ENCODE data around the gene DCAF5. TPM values are rescaled to one million over a fixed set of nuclear protein-coding genes. Genes with fewer than 3 reads are reported as not detected.
"Not testable (repeated sequence)": the region's sequence is repeated elsewhere in the genome, so short reads cannot be mapped to it uniquely, and the experiment has no call there.

DCAF5 gene
- total RNA-seq, 4 donors from 2014 or later, result 25.1 to 70.3 (median 42.7) TPM

- Histone ChIP-seq H3K9me3 (no peaks in the 10 kb centered on the region), H3K27me3 (no peaks in the 10 kb centered on the region), H3K4me1 (no peaks in the 10 kb centered on the region), H3K27ac (no peak overlapping the region), H3K4me3 (no peak overlapping the region), H3K36me3 (no peaks in the 10 kb centered on the region)
- WGBS, 2 donors (ENCODE audit: low coverage in 1 of 2), result 60 to 89% methylated on average over 1 to 2 of the region's 2 CpGs
- DNase-seq, result no peak
- TF ChIP-seq POLR2AphosphoS5 (IDR thresholded peaks at IDR 0.05), result no peak
- intact Hi-C loops (cut with DNase I; ENCODE audit: low total_unique reads) (no loop called here), in situ Hi-C loops (cut with MboI; ENCODE audit: low pct_ligation_motif_present in 1 of 4, low pct_unique_long_range_greater_than_20kb in 1 of 4, low sequenced_read_pairs in 3 of 4) (no loop called here)
Measured at GRCh38 chr14:69171569-69171968, 18.6 kb upstream of the DCAF5 start.

- DNase-seq, result no peak
- WGBS, 2 donors (ENCODE audit: low coverage in 1 of 2), result 59% methylated on average over 1 of the region's 1 CpG; no CpG with 5 or more reads in 1 of the 2 donors
- Histone ChIP-seq H3K27ac (no peak overlapping the region), H3K4me3 (no peak overlapping the region), H3K36me3 (no peaks in the 10 kb centered on the region), H3K9me3 (no peaks in the 10 kb centered on the region), H3K27me3 (no peaks in the 10 kb centered on the region), H3K4me1 (no peaks in the 10 kb centered on the region)
- TF ChIP-seq EP300 (IDR thresholded peaks at IDR 0.05; ENCODE audit: low read depth) (no peak), CTCF (IDR thresholded peaks at IDR 0.05) (no peak), POLR2AphosphoS5 (IDR thresholded peaks at IDR 0.05) (no peak), POLR2A (IDR thresholded peaks at IDR 0.05) (no peak)
- intact Hi-C loops (cut with DNase I; ENCODE audit: low total_unique reads) (no loop called here), in situ Hi-C loops (cut with MboI; ENCODE audit: low pct_ligation_motif_present in 1 of 4, low pct_unique_long_range_greater_than_20kb in 1 of 4, low sequenced_read_pairs in 3 of 4) (no loop called here)
Measured at GRCh38 chr14:69170839-69171238, 17.9 kb upstream of the DCAF5 start.

GRCh38 chr14:69165787-69166186 lies 12.9 kb upstream of the DCAF5 start:
- H3K27ac ChIP-seq; H3K36me3 ChIP-seq; DNase-seq; H3K4me3 ChIP-seq; in situ Hi-C loops (cut with MboI; ENCODE audit: low pct_ligation_motif_present in 1 of 4, low pct_unique_long_range_greater_than_20kb in 1 of 4, low sequenced_read_pairs in 3 of 4); H3K4me1 ChIP-seq; H3K27me3 ChIP-seq; intact Hi-C loops (cut with DNase I; ENCODE audit: low total_unique reads); H3K9me3 ChIP-seq: not testable (repeated sequence)
- WGBS, 2 donors (ENCODE audit: low coverage in 1 of 2), result 77 to 82% methylated on average over 2 of the region's 2 CpGs

- no peaks in the 10 kb centered on the region for H3K9me3 ChIP-seq
- no peak for DNase-seq
- in situ Hi-C loops (cut with MboI; ENCODE audit: low pct_ligation_motif_present in 1 of 4, low pct_unique_long_range_greater_than_20kb in 1 of 4, low sequenced_read_pairs in 3 of 4) (no loop called here), intact Hi-C loops (cut with DNase I; ENCODE audit: low total_unique reads) (no loop called here)
- WGBS, 2 donors (ENCODE audit: low coverage in 1 of 2), result 75 to 100% methylated on average over 1 of the region's 1 CpG
- H3K27me3 ChIP-seq, result peaks cover 10% of the 10 kb centered on the region
- no peak overlapping the region for H3K27ac ChIP-seq
- no peak overlapping the region for H3K4me3 ChIP-seq
- TF ChIP-seq POLR2AphosphoS5 (IDR thresholded peaks at IDR 0.05) (no peak), EP300 (IDR thresholded peaks at IDR 0.05; ENCODE audit: low read depth) (no peak), POLR2A (IDR thresholded peaks at IDR 0.05) (no peak), CTCF (IDR thresholded peaks at IDR 0.05) (no peak)
- H3K4me1 ChIP-seq, result no peaks in the 10 kb centered on the region
- H3K36me3 ChIP-seq, result no peaks in the 10 kb centered on the region
Measured at GRCh38 chr14:69161590-69161989, 8.7 kb upstream of the DCAF5 start.

GRCh38 chr14:69156224-69156623 lies 3.3 kb upstream of the DCAF5 start:
- Histone ChIP-seq H3K27me3 (no peaks in the 10 kb centered on the region), H3K9me3 (no peaks in the 10 kb centered on the region), H3K4me3 (no peak overlapping the region), H3K36me3 (no peaks in the 10 kb centered on the region), H3K27ac (no peak overlapping the region), H3K4me1 (peaks cover 0 to 9% (median under 1%) of the 10 kb centered on the region in 4 donors)
- TF ChIP-seq EP300 (IDR thresholded peaks at IDR 0.05; ENCODE audit: low read depth) (no peak), POLR2AphosphoS5 (IDR thresholded peaks at IDR 0.05) (no peak), POLR2A (IDR thresholded peaks at IDR 0.05) (no peak), CTCF (IDR thresholded peaks at IDR 0.05) (no peak)
- no peak for DNase-seq
- in situ Hi-C loops (cut with MboI; ENCODE audit: low pct_ligation_motif_present in 1 of 4, low pct_unique_long_range_greater_than_20kb in 1 of 4, low sequenced_read_pairs in 3 of 4) (no loop called here), intact Hi-C loops (cut with DNase I; ENCODE audit: low total_unique reads) (no loop called here)

Measured in transverse colon (tissue), 4 donors.